Right ventricle myocardium superior (tissue), 1 donor: Measurements from ENCODE around the gene RTKN. TPM values are rescaled to one million over a fixed set of nuclear protein-coding genes. Genes with fewer than 3 reads are reported as not detected.
"Not testable (repeated sequence)": the region's sequence is repeated elsewhere in the genome, so short reads cannot be mapped to it uniquely, and the experiment has no call there.

Source experiments
- ATAC-seq: fragments of 200-7000 bp; cut with Tn5 transposase; one replicate; pipeline ENCODE4 v1.9.1; 2020; ENCODE audit warnings: mild to moderate bottlenecking; ENCODE audit not compliant: poor library complexity
- DNase-seq: peaks from one replicate; pipeline ENCODE4 v3.0.0-alpha.2; 2020
- intact Hi-C: fragments of 100-400 bp; cut with DNase I; formaldehyde crosslinking; loops from one replicate; pipeline ENCODE4 v1.11.2; 2022
- total RNA-seq: library from RNA; stranded (reverse); fragmentation: NEBNext Ultra II Directional; extraction: Animal tissue kit (Norgen Biotek cat#: 25700); gene quantifications from one replicate; pipeline ENCODE4 v1.2.1, GENCODE V29; 2021
- donor health status: DM: no; HTN: yes; CAD: no; lungs with severe emphysema.

Gene RTKN
- total RNA-seq, 1 donor from 2014 or later, result 17.8 TPM

DNA sequence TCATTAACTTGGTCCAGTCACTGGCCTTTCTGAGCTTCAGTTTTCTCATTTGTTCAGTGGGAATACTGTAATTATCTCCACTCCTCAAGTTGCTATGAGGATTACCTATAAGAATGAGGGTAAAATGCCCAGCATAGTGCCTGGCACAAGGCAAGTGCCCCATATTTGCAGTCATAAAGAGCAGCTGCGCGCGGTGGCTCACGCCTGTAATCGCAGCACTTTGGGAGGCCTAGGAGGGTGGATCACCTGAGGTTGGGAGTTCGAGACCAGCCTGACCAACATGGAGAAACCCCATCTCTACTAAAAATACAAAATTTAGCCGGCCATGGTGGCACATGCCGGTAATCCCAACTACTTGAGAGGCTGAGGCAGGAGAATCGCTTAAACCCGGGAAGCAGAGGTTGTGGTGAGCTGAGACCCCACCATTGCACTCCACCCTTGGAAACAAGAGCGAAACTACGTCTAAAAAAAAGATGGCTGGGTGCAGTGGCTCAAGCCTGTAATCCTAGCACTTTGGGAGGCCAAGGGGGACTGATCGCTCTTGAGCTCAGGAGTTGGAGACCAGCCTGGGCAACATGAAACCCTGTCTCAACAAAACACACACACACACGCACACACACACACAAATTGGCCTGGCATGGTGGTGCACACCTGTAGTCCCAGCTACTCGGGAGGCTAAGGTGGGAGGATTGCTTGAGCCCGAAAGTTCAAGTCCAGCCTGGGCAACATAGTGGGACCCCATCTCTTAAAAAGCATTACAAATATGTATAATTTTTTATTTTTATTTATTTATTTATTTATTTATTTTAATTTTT is 953 bp upstream of the RTKN start:
- ATAC-seq, intact Hi-C loops, DNase-seq: not testable (repeated sequence)

DNA sequence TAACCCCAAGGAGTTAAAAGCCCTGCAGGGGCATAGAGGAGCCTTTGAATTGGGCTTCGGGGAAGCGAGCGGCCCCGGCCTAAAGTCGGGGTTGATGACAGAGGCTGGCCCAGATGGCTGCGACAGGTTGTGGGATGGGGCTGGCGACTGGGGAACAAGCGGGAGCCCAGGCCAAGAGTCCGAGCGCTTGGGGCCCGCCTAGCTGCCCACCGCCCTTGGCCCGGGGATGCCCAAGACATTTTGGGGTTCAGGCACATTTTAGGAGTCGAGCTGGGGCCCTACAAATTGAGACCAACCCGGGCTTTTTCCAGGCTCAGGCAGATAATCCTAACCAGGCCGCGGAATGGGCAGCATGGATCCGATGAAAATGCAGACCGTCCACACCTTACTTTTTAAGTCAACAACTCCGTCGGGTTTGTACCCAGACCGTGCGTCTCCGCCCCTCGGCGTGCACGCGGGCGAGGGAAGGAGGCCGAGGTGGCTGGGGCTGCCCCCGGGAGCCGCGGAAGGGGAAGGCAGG is 507 bp downstream of the RTKN start:
- intact Hi-C loops, result no loop called here
- ATAC-seq, result peak; percentile 4
- no peak for DNase-seq

GRCh38 chr2:74440378-74441169 is 1.2 kb downstream of the RTKN start:
- ATAC-seq, result peak; percentile 94
- DNase-seq, result peak; percentile 93
- intact Hi-C loops, result no loop called here

DNA sequence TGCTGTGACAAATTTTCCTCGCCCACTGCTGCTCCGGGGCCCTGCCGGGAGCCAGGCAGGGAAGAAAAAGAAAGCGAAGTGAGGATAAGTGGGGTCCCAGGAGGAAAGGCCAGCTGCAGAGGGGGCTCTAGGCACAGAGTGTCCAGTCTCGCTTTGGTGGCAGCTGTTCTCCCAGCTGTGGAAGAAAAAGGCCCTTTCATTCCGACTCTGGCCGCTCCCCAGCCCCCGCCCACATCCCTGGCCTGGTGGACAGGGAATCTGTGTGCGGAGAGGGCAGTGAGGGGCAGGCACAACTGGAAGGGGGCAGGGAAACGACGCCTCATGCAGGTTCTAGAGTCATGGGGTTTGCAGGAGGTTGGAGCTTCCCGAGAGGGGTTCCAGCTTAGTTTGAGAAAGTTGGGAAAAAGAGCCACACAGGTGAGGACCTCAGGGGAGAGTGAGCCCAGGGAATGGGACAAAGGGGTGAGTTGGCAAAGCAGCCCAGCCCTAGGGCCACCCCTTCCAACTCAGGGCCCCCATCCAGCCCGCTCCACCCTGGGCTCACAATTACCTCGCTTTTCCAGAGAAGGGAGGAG is 1.8 kb downstream of the RTKN start:
- DNase-seq (peak; percentile 90), ATAC-seq (peak; percentile 54)
- intact Hi-C loops, result no loop called here

- DNase-seq, result no peak
- ATAC-seq, result no peak
- intact Hi-C loops, result no loop called here
Observed at GRCh38 chr2:74439373-74439772, 2.4 kb downstream of the RTKN start.

DNA sequence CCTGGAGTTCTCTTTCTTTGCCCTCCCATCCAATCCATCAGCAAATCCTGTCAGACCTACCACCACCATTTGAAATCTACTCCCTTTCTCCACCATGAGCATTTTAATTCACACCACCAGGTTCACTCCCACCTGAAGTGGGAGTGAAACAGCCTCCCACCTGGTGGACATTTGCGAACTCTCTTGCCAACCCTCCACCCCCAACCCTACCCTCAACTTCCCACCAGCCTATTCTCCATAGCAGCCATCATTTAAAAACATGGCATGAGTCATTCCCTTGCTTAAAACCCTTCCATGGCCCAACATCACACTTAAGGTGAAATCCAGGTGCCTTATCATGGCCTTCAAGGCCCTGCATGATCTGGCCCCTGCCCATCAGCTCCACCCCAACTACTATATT is 3.5 kb downstream of the RTKN start:
- intact Hi-C loops, result no loop called here
- no peak for ATAC-seq
- DNase-seq, result no peak

DNA sequence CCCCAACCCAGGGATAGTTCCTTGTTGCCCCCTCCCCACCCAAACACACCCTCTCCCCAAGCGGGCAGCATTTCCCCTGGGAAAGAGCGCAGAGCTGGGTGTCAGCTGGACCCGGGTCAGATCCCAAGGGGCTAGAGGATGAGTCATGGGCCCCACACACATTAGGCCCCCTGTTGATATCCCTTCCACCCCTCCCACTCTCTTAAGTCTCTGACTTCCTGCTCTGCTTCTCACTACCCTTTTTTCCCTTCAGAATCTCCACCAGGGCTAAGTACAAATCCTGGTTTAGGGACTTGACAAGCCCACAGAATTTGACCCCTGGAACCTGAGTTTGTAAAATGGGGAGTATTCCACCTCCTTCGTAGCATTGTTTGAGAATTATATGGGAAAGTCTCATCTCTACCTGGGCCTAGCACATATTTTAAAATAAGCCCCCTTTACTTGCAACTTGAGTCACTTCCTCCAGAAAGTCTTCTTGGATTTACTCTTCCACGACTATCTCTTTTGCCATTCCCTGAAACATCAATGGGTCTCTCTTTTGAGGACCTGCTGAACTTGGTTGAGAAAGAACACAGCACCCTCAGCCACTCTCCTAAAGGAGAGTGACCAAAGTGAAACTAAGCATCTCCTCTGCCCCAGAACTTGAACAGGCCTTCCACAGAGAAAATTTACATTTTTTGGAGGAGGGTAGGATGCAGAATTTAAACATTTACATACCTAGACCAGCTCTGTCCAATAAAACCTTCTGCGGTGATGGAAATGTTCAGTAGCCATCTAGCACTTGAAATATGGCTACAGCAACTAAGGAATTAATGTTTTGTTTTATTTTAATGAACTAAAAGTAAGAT is 4.7 kb downstream of the RTKN start:
- DNase-seq (no peak), ATAC-seq (no peak)
- intact Hi-C loops, result no loop called here

GRCh38 chr2:74436111-74436805 is 5.5 kb downstream of the RTKN start:
- DNase-seq, result no peak

DNA sequence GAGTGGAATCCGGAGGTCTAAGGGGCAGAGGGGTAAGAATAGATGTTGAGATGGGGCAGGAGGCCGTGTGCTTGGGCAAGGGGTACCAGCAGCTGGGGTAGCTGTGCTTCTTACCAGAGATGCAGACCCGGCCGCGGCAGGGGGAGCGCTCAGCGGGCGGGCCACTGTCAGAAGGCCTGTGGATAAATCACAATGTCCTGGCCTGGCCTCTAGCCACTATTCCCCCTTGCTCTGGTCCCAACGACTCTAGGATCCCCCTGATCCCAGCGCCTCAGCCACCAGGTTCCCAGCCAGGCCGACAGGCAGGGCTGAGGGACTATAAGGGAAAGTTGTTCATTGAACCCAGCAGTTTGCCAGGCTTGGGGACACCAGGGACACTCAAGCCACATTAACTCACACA is 11.2 kb downstream of the RTKN start:
- ATAC-seq (no peak), DNase-seq (no peak)
- intact Hi-C loops, result no loop called here

More at GRCh38 chr2:74436111-74436805, 5.5 kb downstream of the RTKN start:
- intact Hi-C loops, result no loop called here
- no peak for ATAC-seq

- ATAC-seq (no peak), DNase-seq (no peak)
- intact Hi-C loops, result no loop called here
Observed at GRCh38 chr2:74429487-74430451, 12.0 kb downstream of the RTKN start.

DNA sequence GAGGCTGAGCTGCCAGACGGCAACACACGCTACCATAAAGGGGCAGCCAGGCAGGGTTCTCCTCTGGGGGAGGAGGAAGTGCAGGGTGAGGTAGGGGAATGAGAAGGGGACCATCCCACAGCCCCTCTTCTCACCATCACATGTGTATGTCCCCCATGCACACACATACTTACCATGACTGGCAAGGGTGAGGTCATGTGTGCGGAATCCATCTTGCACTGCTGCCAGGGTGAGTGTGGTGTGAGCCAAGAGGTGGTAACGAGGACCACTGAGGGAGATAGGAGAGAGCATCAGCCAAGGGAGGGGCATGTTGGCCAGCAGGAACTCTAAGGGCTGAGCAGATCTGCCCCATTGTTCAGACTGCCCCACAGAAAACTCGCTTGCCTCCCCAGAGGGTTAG is 13.1 kb downstream of the RTKN start:
- intact Hi-C loops, result no loop called here
- DNase-seq (no peak), ATAC-seq (no peak)

- intact Hi-C loops, result no loop called here
- no peak for DNase-seq
- no peak for ATAC-seq
Observed at GRCh38 chr2:74427551-74427950, 14.2 kb downstream of the RTKN start.

DNA sequence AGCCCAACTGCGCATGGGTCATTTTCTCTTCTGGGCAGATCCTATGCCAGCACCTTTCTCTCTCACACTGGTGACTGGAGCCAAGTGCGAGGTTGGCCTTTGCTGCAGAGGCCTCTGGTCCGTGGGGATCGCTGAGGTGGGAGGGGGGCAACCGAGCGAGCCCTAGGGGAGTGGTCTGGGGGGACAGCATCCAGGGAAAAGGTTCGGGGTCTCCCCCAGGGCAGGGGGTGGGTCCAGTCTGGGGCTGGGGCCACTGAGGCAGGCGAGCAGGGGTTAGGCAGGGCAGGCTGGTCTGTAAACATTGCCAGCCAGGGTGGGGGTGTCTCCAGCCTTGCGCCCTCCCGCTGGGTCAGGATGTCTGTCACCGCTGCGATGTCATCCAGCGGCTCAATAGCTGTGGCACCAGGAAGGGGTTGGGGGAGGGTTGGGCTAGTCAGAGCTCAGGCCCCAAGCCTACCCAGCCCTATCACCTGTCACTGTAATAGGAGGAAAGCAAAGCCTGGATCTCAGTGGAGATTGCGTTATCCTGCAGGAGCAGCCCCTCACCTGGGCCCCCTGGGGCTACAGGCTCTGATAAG is 15.5 kb downstream of the RTKN start:
- DNase-seq (no peak), ATAC-seq (no peak)
- intact Hi-C loops, result no loop called here

GRCh38 chr2:74425523-74425922 is 16.2 kb downstream of the RTKN start:
- DNase-seq (no peak), ATAC-seq (no peak)
- intact Hi-C loops, result no loop called here

- intact Hi-C loops, result no loop called here
- DNase-seq (no peak), ATAC-seq (no peak)
Observed at GRCh38 chr2:74424995-74425406, 16.7 kb downstream of the RTKN start.

- ATAC-seq (no peak), DNase-seq (no peak)
- intact Hi-C loops, result no loop called here
Observed at GRCh38 chr2:74424139-74424992, 17.4 kb downstream of the RTKN start.
